Heart right ventricle (tissue), 16 donors: ENCODE measurements around the gene EDEM1. TPM values are rescaled to one million over a fixed set of nuclear protein-coding genes. Genes with fewer than 3 reads are reported as not detected.
"Not testable (repeated sequence)": the region's sequence is repeated elsewhere in the genome, so short reads cannot be mapped to it uniquely, and the experiment has no call there.

Source experiments
- ATAC-seq, 8 donors: fragments of 200-7000 bp; cut with Tn5 transposase; one replicate each; pipeline ENCODE4 v1.9.1; 2020; ENCODE audit warnings: mild to moderate bottlenecking in 8 of 8, moderate library complexity in 8 of 8, moderate number of reproducible peaks in 1 of 8
- DNase-seq, 2 donors: peaks; one replicate each; pipeline ENCODE4 v3.0.0-alpha.2; 2020
- H3K27ac ChIP-seq, 10 donors: fragments of 200-600 bp; sonication (generic) in 2 of 10; one replicate each; pipeline versions ENCODE4 v1.5.0 to v1.8.0; 2020 to 2022; ENCODE audit warnings: mild to moderate bottlenecking in 3 of 10
- H3K27me3 ChIP-seq, 7 donors: fragments of 200-600 bp; one replicate each; pipeline ENCODE4 v1.8.0; 2021 to 2022; ENCODE audit warnings: mild to moderate bottlenecking in 2 of 7
- H3K36me3 ChIP-seq, 9 donors: fragments of 200-600 bp; sonication (generic) in 1 of 9; one replicate each; pipeline versions ENCODE4 v1.5.0 to v1.8.0; 2020 to 2022; ENCODE audit warnings: mild to moderate bottlenecking in 2 of 9
- H3K4me1 ChIP-seq, 9 donors: fragments of 200-600 bp; sonication (generic) in 1 of 9; one replicate each; pipeline versions ENCODE4 v1.5.0 to v1.8.0; 2020 to 2022; ENCODE audit warnings: mild to moderate bottlenecking in 4 of 9
- H3K4me3 ChIP-seq, 10 donors: fragments of 200-600 bp; sonication (generic) in 2 of 10; one replicate each; pipeline versions ENCODE4 v1.5.0 to v1.8.0; 2020 to 2022; ENCODE audit warnings: mild to moderate bottlenecking in 7 of 10, moderate library complexity in 2 of 10
- H3K9me3 ChIP-seq, 11 donors: fragments of 200-600 bp in 10 of 11; sonication (generic) in 2 of 11; one replicate each; pipeline versions ENCODE4 v1.5.0 to v1.8.0; 2013 to 2022; ENCODE audit warnings: mild to moderate bottlenecking in 2 of 11, control low read depth in 1 of 11, moderate library complexity in 1 of 11
- CTCF ChIP-seq, 9 donors: fragments of 200-600 bp; sonication (generic) in 2 of 9; IDR thresholded peaks; one replicate each; pipeline versions ENCODE4 v1.5.0 to v1.8.0; 2021 to 2022; ENCODE audit warnings: antibody characterized with exemption in 9 of 9, mild to moderate bottlenecking in 5 of 9, moderate library complexity in 1 of 9
- WGBS, 2 donors: extraction: QIAGEN DNeasy Blood & Tissue Kit; methylation state at CpG; one replicate each; pipeline ENCODE4 v1.1.7; 2013; ENCODE audit warnings: inconsistent platforms in 1 of 2; 5-methylcytosine and 5-hydroxymethylcytosine counted together
- intact Hi-C, 10 donors: fragments of 100-400 bp; cut with DNase I; formaldehyde crosslinking; loops; one replicate each; pipeline versions ENCODE4 v1.11.1 to v1.14.2; 2022
- polyA plus RNA-seq, 2 donors: library from polyadenylated mRNA; stranded (reverse); fragments of 200-250 nt; gene quantifications; one replicate each; pipeline ENCODE4 v1.2.3, GENCODE V29; 2013
- total RNA-seq, 10 donors: library from RNA; stranded (reverse); fragmentation: NEBNext Ultra II Directional in 3 of 10; extraction: Animal tissue kit (Norgen Biotek cat#: 25700) in 3 of 10; gene quantifications; one replicate each; pipeline versions ENCODE4 v1.2.1 to v1.2.4, GENCODE V29; 2021 to 2023
- donor health status: Arrhythmogenic right ventricular cardiomyopathy.
- donor health status: ischemic (EF 13 %, LVEDD 7.1; RV severe dilation, severe dysfunction).
- donor health status: healthy with polysubstance abuse.
- donor health status: DM: no; HTN: yes; CAD: no.
- donor health status: DM: no; HTN: no; CAD: no.
- donor health status: ischemic (EF 25% LVEDD 6.9; RV normal size, moderate dysfunction).
- donor health status: ischemic (EF 25% LVEDD 5.7; RV mildly dilated, moderate dysfunction).
- donor health status: healthy.
- donor health status: DM: yes; HTN: yes; CAD: no.
- donor health status: Ischemic cardiomyopathy.
- donor health status: ischemic (EF 35%, LVEDD 5.7; RV mildly dilated, moderate dysfunction).
- donor health status: nonischemic (EF 11% LVEDD 7.7; RV severe dilation, severe dysfunction).
- donor health status: DM: yes; HTN: yes; CAD: no.
- donor health status: PGD.
- donor health status: ischemic (EF 29% LVEDD 5.4; RV normal size, mild dysfunction).
- donor health status: nonischemic (EF 23%, LVEDD 6.1; RV moderate dilation, normal function).

EDEM1 gene
- total and polyA plus RNA-seq, 12 donors: 2.2 to 19.0 (median 9.1) TPM

GRCh38 chr3:5145120-5145519 is 42.4 kb upstream of the EDEM1 start:
- H3K4me1 ChIP-seq: peaks cover 0 to 60% (median 11%) of the 10 kb centered on the region in 9 donors
- no peak for DNase-seq
- intact Hi-C loops: no loop called here
- no peaks in the 10 kb centered on the region for H3K36me3 ChIP-seq
- 90 to 94% methylated on average over 5 of the region's 5 CpGs for WGBS, 2 donors
- H3K27me3 ChIP-seq: no peaks in the 10 kb centered on the region
- ATAC-seq: no peak
- H3K4me3 ChIP-seq: no peak overlapping the region
- H3K27ac ChIP-seq: peak overlapping the region in 1 of 10 donors; percentile 65
- H3K9me3 ChIP-seq: peaks cover 0 to 17% (median 0%) of the 10 kb centered on the region in 11 donors
- no peak for TF ChIP-seq CTCF (IDR thresholded peaks at IDR 0.05)

GRCh38 chr3:5147152-5147551 is 40.4 kb upstream of the EDEM1 start:
- Histone ChIP-seq H3K9me3 (peaks cover 0 to 17% (median 0%) of the 10 kb centered on the region in 11 donors), H3K4me1 (peaks cover 0 to 54% (median 15%) of the 10 kb centered on the region in 9 donors)
- intact Hi-C loops, DNase-seq, H3K27me3 ChIP-seq, H3K36me3 ChIP-seq, H3K27ac ChIP-seq, H3K4me3 ChIP-seq, ATAC-seq: not testable (repeated sequence)
- 89 to 98% methylated on average over 5 of the region's 5 CpGs for WGBS, 2 donors

- intact Hi-C loops: no loop called here
- DNase-seq: no peak
- Histone ChIP-seq H3K4me3 (no peak overlapping the region), H3K27me3 (no peaks in the 10 kb centered on the region), H3K4me1 (peaks cover 0 to 39% (median 15%) of the 10 kb centered on the region in 9 donors), H3K27ac (no peak overlapping the region), H3K9me3 (peaks cover 0 to 8% (median 0%) of the 10 kb centered on the region in 11 donors), H3K36me3 (no peaks in the 10 kb centered on the region)
- WGBS, 2 donors: 94 to 95% methylated on average over 7 of the region's 7 CpGs
- ATAC-seq: no peak
- no peak for TF ChIP-seq CTCF (IDR thresholded peaks at IDR 0.05)
Observed at GRCh38 chr3:5149306-5149880, 38.1 kb upstream of the EDEM1 start.

GRCh38 chr3:5151586-5151985 is 35.9 kb upstream of the EDEM1 start:
- DNase-seq: no peak
- Histone ChIP-seq H3K27ac (no peak overlapping the region), H3K9me3 (peaks cover 0 to 6% (median 0%) of the 10 kb centered on the region in 11 donors), H3K36me3 (no peaks in the 10 kb centered on the region), H3K27me3 (no peaks in the 10 kb centered on the region), H3K4me1 (peaks cover 0 to 40% (median 15%) of the 10 kb centered on the region in 9 donors), H3K4me3 (no peak overlapping the region)
- intact Hi-C loops: no loop called here
- no peak for ATAC-seq
- no peak for TF ChIP-seq CTCF (IDR thresholded peaks at IDR 0.05)
- 92 to 93% methylated on average over 6 of the region's 6 CpGs for WGBS, 2 donors

GRCh38 chr3:5153074-5153473 is 34.4 kb upstream of the EDEM1 start:
- no peaks in the 10 kb centered on the region for H3K27me3 ChIP-seq
- no peaks in the 10 kb centered on the region for H3K36me3 ChIP-seq
- ATAC-seq (no peak), DNase-seq (no peak)
- WGBS, 2 donors: 81 to 83% methylated on average over 4 of the region's 4 CpGs
- peaks cover 0 to 40% (median 11%) of the 10 kb centered on the region in 9 donors for H3K4me1 ChIP-seq
- no peaks in the 10 kb centered on the region for H3K9me3 ChIP-seq
- no peak overlapping the region for H3K4me3 ChIP-seq
- TF ChIP-seq CTCF (IDR thresholded peaks at IDR 0.05): no peak
- no peak overlapping the region for H3K27ac ChIP-seq
- intact Hi-C loops: loop anchor here in 1 of 10 donors (2.0 kb wide), 1 partner anchor 70 kb away; no protein-coding TSS in a partner anchor
